GM12878 (cell line): Measurements from ENCODE around the gene OSTC. TPM values are rescaled to one million over a fixed set of nuclear protein-coding genes. Genes with fewer than 3 reads are reported as not detected.

Source experiments
- ATAC-seq: fragments of 200-7000 bp; cut with Tn5 transposase; 3 replicates; pipeline ENCODE4 v1.9.1; 2020; ENCODE audit warnings: mild to moderate bottlenecking, moderate library complexity
- BruUV-seq: library from RNA; stranded (reverse); fragments of 400-500 nt; replicated peaks from 2 replicates; lab custom pipeline; 2021; lab: Mats Ljungman, UMichigan
- CTCF ChIA-PET: fragments of 300-600 bp; sonication (Branson Sonifier 250); formaldehyde crosslinking; extraction: SDS; loops from one replicate; lab custom pipeline; 2021; ENCODE audit warnings: inconsistent platforms; lab: Yijun Ruan, JAX
- POLR2A ChIA-PET: fragments of 350-600 bp; formaldehyde crosslinking; extraction: SDS; loops from one replicate; lab custom pipeline; 2021; ENCODE audit warnings: inconsistent platforms; lab: Charles Lee
- RAD21 ChIA-PET: fragments of 300-600 bp; sonication (Branson Sonifier 250); formaldehyde crosslinking; loops from one replicate; lab custom pipeline; 2023; ENCODE audit warnings: antibody characterized with exemption; ENCODE audit not compliant: unreplicated experiment; lab: Charles Lee
- SMC1A ChIA-PET: fragments of 300-600 bp; sonication (Branson Sonifier 250); formaldehyde crosslinking; loops from one replicate; lab custom pipeline; 2023; ENCODE audit not compliant: unreplicated experiment, uncharacterized antibody; lab: Charles Lee
- DNase-seq: peaks from one replicate; pipeline ENCODE4 v3.0.0-alpha.2; 2011; ENCODE audit warnings: low read depth, low spot score
- FAIRE-seq: peaks from 3 replicates; lab custom pipeline; 2011; peaks lifted over from hg19 to GRCh38; lab: Jason Lieb, UNC
- H2AFZ ChIP-seq: 2 replicates; pipeline ENCODE4 v1.6.0; 2011; ENCODE audit warnings: low read depth, low read length, control low read depth; ENCODE audit not compliant: control insufficient read depth
- H3K27ac ChIP-seq: 2 replicates; pipeline ENCODE4 v1.5.1; 2011; ENCODE audit warnings: control low read depth; ENCODE audit not compliant: control insufficient read depth, insufficient read depth
- H3K27me3 ChIP-seq, 2 experiments: replicated peaks in 1 of 2; 2 replicates each; pipeline versions ENCODE4 v1.6.0 to v1.6.1; 2011; ENCODE audit warnings: low read length in 1 of 2; ENCODE audit not compliant: control insufficient read depth in 2 of 2, insufficient read depth in 2 of 2
- H3K36me3 ChIP-seq, 2 experiments: 2 replicates each; pipeline ENCODE4 v1.5.1; 2011; ENCODE audit warnings: low read length in 1 of 2; ENCODE audit not compliant: control insufficient read depth in 2 of 2, insufficient read depth in 2 of 2
- H3K4me1 ChIP-seq: 2 replicates; pipeline ENCODE4 v1.6.1; 2011; ENCODE audit warnings: mild to moderate bottlenecking, low read length, moderate library complexity, mixed read lengths; ENCODE audit not compliant: control insufficient read depth, insufficient read depth
- H3K4me2 ChIP-seq: 2 replicates; pipeline ENCODE4 v1.6.0; 2011; ENCODE audit warnings: control low read depth; ENCODE audit not compliant: control insufficient read depth, insufficient read depth
- H3K4me3 ChIP-seq: fragments of 200-600 bp; sonication (generic); 2 replicates; pipeline ENCODE4 v1.5.1; 2016
- H3K79me2 ChIP-seq: 2 replicates; pipeline ENCODE4 v1.6.0; 2011; ENCODE audit warnings: low read length; ENCODE audit not compliant: control insufficient read depth, insufficient read depth
- H3K9ac ChIP-seq: 2 replicates; pipeline ENCODE4 v1.8.0; 2011; ENCODE audit warnings: low read length, control low read depth, mixed read lengths; ENCODE audit not compliant: control insufficient read depth, insufficient read depth
- H3K9me3 ChIP-seq: replicated peaks from 3 replicates; pipeline ENCODE4 v1.5.1; 2011; ENCODE audit warnings: mild to moderate bottlenecking, low read length; ENCODE audit not compliant: control insufficient read depth, insufficient read depth
- H4K20me1 ChIP-seq: 2 replicates; pipeline ENCODE4 v1.6.0; 2011; ENCODE audit not compliant: control insufficient read depth, insufficient read depth
- BACH1 ChIP-seq: fragments of 450-650 bp; IDR thresholded peaks from 2 replicates; pipeline ENCODE4 v1.6.1; 2017; ENCODE audit warnings: mild to moderate bottlenecking, borderline replicate concordance
- CHD1 ChIP-seq: IDR thresholded peaks from 2 replicates; pipeline ENCODE4 v1.6.1; 2012; ENCODE audit warnings: low read depth, low read length, improper control_type of control experiment
- CREB1 ChIP-seq: IDR thresholded peaks from 2 replicates; pipeline ENCODE4 v1.6.1; 2012; ENCODE audit warnings: low read depth, mild to moderate bottlenecking, inconsistent platforms
- FOXK2 ChIP-seq: fragments of 450-650 bp; IDR thresholded peaks from 2 replicates; pipeline ENCODE4 v1.6.1; 2017; ENCODE audit warnings: mild to moderate bottlenecking, moderate library complexity
- MEF2B ChIP-seq: fragments of 450-650 bp; IDR thresholded peaks from 2 replicates; pipeline ENCODE4 v1.6.1; 2018; ENCODE audit warnings: mild to moderate bottlenecking, moderate library complexity; ENCODE audit not compliant: partially characterized antibody, poor library complexity, severe bottlenecking
- MTA3 ChIP-seq: IDR thresholded peaks from 2 replicates; pipeline ENCODE4 v1.6.1; 2012; ENCODE audit warnings: low read length, inconsistent platforms, borderline replicate concordance
- NR2C1 ChIP-seq: fragments of 450-650 bp; IDR thresholded peaks from 2 replicates; pipeline ENCODE4 v1.6.1; 2017; ENCODE audit warnings: antibody characterized with exemption, mild to moderate bottlenecking, moderate library complexity
- SIN3A ChIP-seq: IDR thresholded peaks from 2 replicates; pipeline ENCODE4 v1.6.1; 2012; ENCODE audit warnings: low read depth, low read length, improper control_type of control experiment
- SPI1 ChIP-seq: IDR thresholded peaks from 2 replicates; pipeline ENCODE4 v1.6.1; 2011; ENCODE audit warnings: low read depth, mild to moderate bottlenecking, low read length, moderate library complexity, borderline replicate concordance; ENCODE audit not compliant: insufficient read depth
- SREBF1 ChIP-seq: IDR thresholded peaks from 2 replicates; pipeline ENCODE4 v1.6.1; 2012; ENCODE audit warnings: mild to moderate bottlenecking, low read length
- STAT3 ChIP-seq: IDR thresholded peaks from 2 replicates; pipeline ENCODE4 v1.6.1; 2011; ENCODE audit warnings: low read depth, low read length, improper control_type of control experiment
- SUPT20H ChIP-seq: IDR thresholded peaks from 2 replicates; pipeline ENCODE4 v1.6.1; 2011; ENCODE audit warnings: low read depth, mild to moderate bottlenecking, low read length, moderate library complexity, borderline replicate concordance; ENCODE audit not compliant: control insufficient read depth
- YBX1 ChIP-seq: fragments of 450-650 bp; IDR thresholded peaks from 2 replicates; pipeline ENCODE4 v1.6.1; 2016; ENCODE audit warnings: antibody characterized with exemption
- WGBS: methylation state at CpG from one replicate; pipeline ENCODE4 v1.1.6; 2016; ENCODE audit warnings: low lambda C conversion rate; ENCODE audit not compliant: insufficient replicate concordance, insufficient coverage; ENCODE audit errors: missing lambda C conversion rate; 5-methylcytosine and 5-hydroxymethylcytosine counted together
- in situ Hi-C: fragments of 300-500 bp; cut with MboI; formaldehyde crosslinking; loops from 9 replicates; pipeline ENCODE4 v1.14.3; 2018; ENCODE audit warnings: mixed read lengths
- intact Hi-C: fragments of 100-400 bp; cut with micrococcal nuclease; formaldehyde crosslinking; loops from one replicate; pipeline ENCODE4 v1.14.2; 2022; ENCODE audit not compliant: unreplicated experiment
- polyA plus RNA-seq, 11 experiments: library from polyadenylated mRNA; depleted of rRNA in 4 of 11; unstranded in 6 of 11; stranded (reverse) in 5 of 11; fragments of >200 nt; fragmentation: Nextera tagmentation in 4 of 11; fragmentation: Illumina TruSeq in 1 of 11; extraction: Ambion mirVana in 4 of 11; extraction: Trizol in 1 of 11; gene quantifications; 1 replicate in 1 of 11; 2 replicates in 10 of 11; pipeline versions ENCODE4 v1.2.1 to v1.2.3, GENCODE V29; 2011 to 2016; ENCODE audit warnings: inconsistent platforms in 2 of 11, missing spikeins in 2 of 11, low read depth in 1 of 11
- total RNA-seq, 4 experiments: library from RNA; depleted of rRNA in 3 of 4; stranded (reverse); fragments of >200 nt in 3 of 4; fragmentation: Illumina TruSeq in 1 of 4; extraction: Trizol in 1 of 4; gene quantifications; 2 replicates each; pipeline versions ENCODE4 v1.2.1 to v1.2.3, GENCODE V29; 2013 to 2021
- TF ChIP-seq, protein P1 (sequence below): IDR thresholded peaks from 2 replicates; pipeline ENCODE4 v1.6.1; 2012; ENCODE audit warnings: low read depth, low read length, improper control_type of control experiment
- TF ChIP-seq, protein P2 (sequence below): fragments of 450-650 bp; IDR thresholded peaks from 2 replicates; pipeline ENCODE4 v1.6.1; 2017; ENCODE audit warnings: mild to moderate bottlenecking, low read depth, inconsistent platforms; ENCODE audit not compliant: poor library complexity, severe bottlenecking
- TF ChIP-seq, protein P3 (sequence below): fragments of 450-650 bp; IDR thresholded peaks from 2 replicates; pipeline ENCODE4 v1.6.1; 2017; ENCODE audit warnings: low read depth, mild to moderate bottlenecking, moderate library complexity
- TF ChIP-seq, protein P4 (sequence below): fragments of 450-650 bp; formaldehyde crosslinking; IDR thresholded peaks from 2 replicates; pipeline ENCODE4 v1.4.0; 2020; ENCODE audit warnings: mild to moderate bottlenecking, moderate library complexity

OSTC gene
- total and polyA plus RNA-seq, 10 of the 15 experiments (the other 5 are each of a cell fraction or from before 2014, with no cell fraction given): 106 to 681 (median 181) TPM

DNA sequence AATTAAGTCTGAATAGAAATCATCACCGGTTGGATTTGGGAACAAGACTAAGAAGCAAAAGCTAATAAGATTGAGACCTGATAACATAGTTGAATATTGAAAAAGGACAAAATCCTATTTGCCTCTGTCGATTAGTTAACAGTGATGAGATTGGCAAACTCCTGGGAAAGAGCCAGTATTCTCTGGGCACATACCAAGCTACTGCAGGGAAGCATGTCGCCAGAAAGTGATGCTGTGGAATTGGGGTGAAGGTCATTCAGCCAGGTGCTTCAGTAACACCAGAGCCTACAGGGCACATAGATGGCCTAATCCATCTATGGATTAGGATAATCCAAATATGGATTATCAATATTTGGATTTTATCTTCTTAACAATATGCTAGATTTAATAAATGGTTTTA, 44.0 kb downstream of the OSTC start (continued):
- TF ChIP-seq SIN3A: no peak

DNA sequence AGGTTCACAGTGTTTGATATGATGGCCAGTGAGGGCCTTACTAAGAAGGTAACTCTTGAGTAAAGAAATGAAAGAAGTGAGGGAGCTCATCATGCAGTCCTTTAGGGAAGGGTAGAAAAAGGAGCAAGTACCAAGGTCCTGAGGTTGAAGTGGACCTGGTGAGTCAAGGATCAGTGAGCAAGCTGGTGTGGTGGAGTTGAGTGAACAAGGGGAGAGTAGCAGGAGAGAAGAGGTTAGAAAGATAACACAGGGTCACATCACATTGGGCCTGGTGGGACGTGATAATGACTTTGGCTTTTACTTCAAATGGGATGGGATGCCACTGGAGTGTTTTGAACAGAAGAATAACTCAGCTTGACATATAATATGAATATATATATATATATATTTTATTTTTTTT, 44.7 kb downstream of the OSTC start:
- Histone ChIP-seq H3K4me2 (no peak overlapping the region), H3K36me3 (no peaks in the 10 kb centered on the region), H3K4me1 (no peaks in the 10 kb centered on the region), H3K27ac (no peak overlapping the region), H4K20me1 (no peaks in the 10 kb centered on the region), H2AFZ (no peak overlapping the region), H3K4me3 (no peak overlapping the region), H3K27me3 (no peaks in the 10 kb centered on the region), H3K9ac (no peak overlapping the region), H3K79me2 (no peaks in the 10 kb centered on the region), H3K9me3 (no peaks in the 10 kb centered on the region)
- RAD21 ChIA-PET: no interaction called here
- 37% methylated on average over 1 of the region's 1 CpG for WGBS
- no peak for DNase-seq
- intact Hi-C loops: no loop called here
- in situ Hi-C loops: no loop called here
- no peak for ATAC-seq
- SMC1A ChIA-PET: interaction anchor here (0.5 kb wide), 1 partner anchor 56 kb away, joined by 3 read pairs; no protein-coding TSS in a partner anchor
- no peak for FAIRE-seq
- BruUV-seq: no TSS peak
- POLR2A ChIA-PET: no interaction called here
- CTCF ChIA-PET: interaction anchor here (1.1 kb wide), 1 partner anchor 402 kb away, joined by 3 read pairs; no protein-coding TSS in a partner anchor
- TF ChIP-seq, protein P1, sequence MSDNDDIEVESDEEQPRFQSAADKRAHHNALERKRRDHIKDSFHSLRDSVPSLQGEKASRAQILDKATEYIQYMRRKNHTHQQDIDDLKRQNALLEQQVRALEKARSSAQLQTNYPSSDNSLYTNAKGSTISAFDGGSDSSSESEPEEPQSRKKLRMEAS: no peak
- TF ChIP-seq SPI1 (no peak), CREB1 (no peak), NR2C1 (no peak), SUPT20H (no peak), YBX1 (no peak), SREBF1 (no peak), STAT3 (no peak), CHD1 (no peak), BACH1 (no peak), FOXK2 (no peak), MTA3 (no peak), MEF2B (no peak)
- TF ChIP-seq, protein P2, sequence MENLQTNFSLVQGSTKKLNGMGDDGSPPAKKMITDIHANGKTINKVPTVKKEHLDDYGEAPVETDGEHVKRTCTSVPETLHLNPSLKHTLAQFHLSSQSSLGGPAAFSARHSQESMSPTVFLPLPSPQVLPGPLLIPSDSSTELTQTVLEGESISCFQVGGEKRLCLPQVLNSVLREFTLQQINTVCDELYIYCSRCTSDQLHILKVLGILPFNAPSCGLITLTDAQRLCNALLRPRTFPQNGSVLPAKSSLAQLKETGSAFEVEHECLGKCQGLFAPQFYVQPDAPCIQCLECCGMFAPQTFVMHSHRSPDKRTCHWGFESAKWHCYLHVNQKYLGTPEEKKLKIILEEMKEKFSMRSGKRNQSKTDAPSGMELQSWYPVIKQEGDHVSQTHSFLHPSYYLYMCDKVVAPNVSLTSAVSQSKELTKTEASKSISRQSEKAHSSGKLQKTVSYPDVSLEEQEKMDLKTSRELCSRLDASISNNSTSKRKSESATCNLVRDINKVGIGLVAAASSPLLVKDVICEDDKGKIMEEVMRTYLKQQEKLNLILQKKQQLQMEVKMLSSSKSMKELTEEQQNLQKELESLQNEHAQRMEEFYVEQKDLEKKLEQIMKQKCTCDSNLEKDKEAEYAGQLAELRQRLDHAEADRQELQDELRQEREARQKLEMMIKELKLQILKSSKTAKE: no peak
- TF ChIP-seq, protein P3, sequence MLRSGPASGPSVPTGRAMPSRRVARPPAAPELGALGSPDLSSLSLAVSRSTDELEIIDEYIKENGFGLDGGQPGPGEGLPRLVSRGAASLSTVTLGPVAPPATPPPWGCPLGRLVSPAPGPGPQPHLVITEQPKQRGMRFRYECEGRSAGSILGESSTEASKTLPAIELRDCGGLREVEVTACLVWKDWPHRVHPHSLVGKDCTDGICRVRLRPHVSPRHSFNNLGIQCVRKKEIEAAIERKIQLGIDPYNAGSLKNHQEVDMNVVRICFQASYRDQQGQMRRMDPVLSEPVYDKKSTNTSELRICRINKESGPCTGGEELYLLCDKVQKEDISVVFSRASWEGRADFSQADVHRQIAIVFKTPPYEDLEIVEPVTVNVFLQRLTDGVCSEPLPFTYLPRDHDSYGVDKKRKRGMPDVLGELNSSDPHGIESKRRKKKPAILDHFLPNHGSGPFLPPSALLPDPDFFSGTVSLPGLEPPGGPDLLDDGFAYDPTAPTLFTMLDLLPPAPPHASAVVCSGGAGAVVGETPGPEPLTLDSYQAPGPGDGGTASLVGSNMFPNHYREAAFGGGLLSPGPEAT: no peak
- TF ChIP-seq, protein P4, sequence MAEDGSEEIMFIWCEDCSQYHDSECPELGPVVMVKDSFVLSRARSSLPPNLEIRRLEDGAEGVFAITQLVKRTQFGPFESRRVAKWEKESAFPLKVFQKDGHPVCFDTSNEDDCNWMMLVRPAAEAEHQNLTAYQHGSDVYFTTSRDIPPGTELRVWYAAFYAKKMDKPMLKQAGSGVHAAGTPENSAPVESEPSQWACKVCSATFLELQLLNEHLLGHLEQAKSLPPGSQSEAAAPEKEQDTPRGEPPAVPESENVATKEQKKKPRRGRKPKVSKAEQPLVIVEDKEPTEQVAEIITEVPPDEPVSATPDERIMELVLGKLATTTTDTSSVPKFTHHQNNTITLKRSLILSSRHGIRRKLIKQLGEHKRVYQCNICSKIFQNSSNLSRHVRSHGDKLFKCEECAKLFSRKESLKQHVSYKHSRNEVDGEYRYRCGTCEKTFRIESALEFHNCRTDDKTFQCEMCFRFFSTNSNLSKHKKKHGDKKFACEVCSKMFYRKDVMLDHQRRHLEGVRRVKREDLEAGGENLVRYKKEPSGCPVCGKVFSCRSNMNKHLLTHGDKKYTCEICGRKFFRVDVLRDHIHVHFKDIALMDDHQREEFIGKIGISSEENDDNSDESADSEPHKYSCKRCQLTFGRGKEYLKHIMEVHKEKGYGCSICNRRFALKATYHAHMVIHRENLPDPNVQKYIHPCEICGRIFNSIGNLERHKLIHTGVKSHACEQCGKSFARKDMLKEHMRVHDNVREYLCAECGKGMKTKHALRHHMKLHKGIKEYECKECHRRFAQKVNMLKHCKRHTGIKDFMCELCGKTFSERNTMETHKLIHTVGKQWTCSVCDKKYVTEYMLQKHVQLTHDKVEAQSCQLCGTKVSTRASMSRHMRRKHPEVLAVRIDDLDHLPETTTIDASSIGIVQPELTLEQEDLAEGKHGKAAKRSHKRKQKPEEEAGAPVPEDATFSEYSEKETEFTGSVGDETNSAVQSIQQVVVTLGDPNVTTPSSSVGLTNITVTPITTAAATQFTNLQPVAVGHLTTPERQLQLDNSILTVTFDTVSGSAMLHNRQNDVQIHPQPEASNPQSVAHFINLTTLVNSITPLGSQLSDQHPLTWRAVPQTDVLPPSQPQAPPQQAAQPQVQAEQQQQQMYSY (CRISPR knock-in tag): no peak
